T-helper 17 cell (primary cell): Measurements from ENCODE around the gene PDE1A. TPM values are rescaled to one million over a fixed set of nuclear protein-coding genes. Genes with fewer than 3 reads are reported as not detected.

Experiments used
- ATAC-seq: fragments of 150-1000 bp; cut with Tn5 transposase; 2 replicates; pipeline ENCODE4 v1.10.0; 2021; ENCODE audit warnings: mild to moderate bottlenecking, moderate library complexity
- DNase-seq, 3 donors: peaks; one replicate each; pipeline versions ENCODE4 v3.0.0 to v3.0.0-alpha.2; 2020 to 2021
- H3K9me3 ChIP-seq: one replicate; pipeline ENCODE4 v1.7.0; 2013; ENCODE audit warnings: low read length, mild to moderate bottlenecking; ENCODE audit not compliant: control insufficient read depth, poor library complexity, severe bottlenecking
- H3K27ac Mint-ChIP-seq: one replicate; pipeline ENCODE4 v1.8.0; 2022; ENCODE audit warnings: mild to moderate bottlenecking, moderate library complexity, mixed read lengths
- H3K27me3 Mint-ChIP-seq: one replicate; pipeline ENCODE4 v1.8.0; 2022; ENCODE audit warnings: mixed read lengths
- H3K36me3 Mint-ChIP-seq: one replicate; pipeline ENCODE4 v1.8.0; 2022; ENCODE audit warnings: low read depth, mixed read lengths
- H3K4me1 Mint-ChIP-seq: one replicate; pipeline ENCODE4 v1.8.0; 2022; ENCODE audit warnings: mild to moderate bottlenecking, mixed read lengths
- H3K4me3 Mint-ChIP-seq: one replicate; pipeline ENCODE4 v1.8.0; 2022; ENCODE audit warnings: mild to moderate bottlenecking, moderate library complexity, mixed read lengths
- total RNA-seq, 4 donors: library from RNA in 2 of 4; stranded (reverse) in 2 of 4; gene quantifications; one replicate each; pipeline ENCODE4 v1.2.3 and lab custom pipeline; 2022 to 2026

PDE1A gene
- total RNA-seq, 2 donors from 2014 or later = not detected

DNA sequence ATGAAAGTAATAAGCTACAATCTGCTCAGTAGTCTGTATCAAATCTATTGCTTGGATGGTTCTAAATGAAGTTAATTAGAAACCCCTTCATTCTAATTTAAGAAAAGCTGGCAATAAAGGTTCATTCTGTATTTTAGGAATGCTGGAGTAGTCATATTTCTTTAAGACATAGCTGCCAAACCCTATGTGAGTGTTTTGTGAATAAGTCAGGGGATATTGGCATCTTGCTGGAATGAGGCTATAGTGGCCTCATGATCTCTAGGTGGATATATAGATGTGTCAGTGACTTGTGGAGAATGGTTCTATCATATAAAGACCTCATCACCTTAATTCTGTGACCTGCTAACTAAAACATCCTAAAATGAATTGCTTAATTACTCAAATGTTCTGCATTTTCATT is 196.3 kb downstream of the PDE1A start:
- no peaks in the 10 kb centered on the region for H3K9me3 ChIP-seq
- no peaks in the 10 kb centered on the region for H3K36me3 Mint-ChIP-seq
- no peaks in the 10 kb centered on the region for H3K4me1 Mint-ChIP-seq
- H3K4me3 Mint-ChIP-seq = no peak overlapping the region
- no peaks in the 10 kb centered on the region for H3K27me3 Mint-ChIP-seq
- ATAC-seq = no peak
- H3K27ac Mint-ChIP-seq = no peak overlapping the region
- DNase-seq = no peak

DNA sequence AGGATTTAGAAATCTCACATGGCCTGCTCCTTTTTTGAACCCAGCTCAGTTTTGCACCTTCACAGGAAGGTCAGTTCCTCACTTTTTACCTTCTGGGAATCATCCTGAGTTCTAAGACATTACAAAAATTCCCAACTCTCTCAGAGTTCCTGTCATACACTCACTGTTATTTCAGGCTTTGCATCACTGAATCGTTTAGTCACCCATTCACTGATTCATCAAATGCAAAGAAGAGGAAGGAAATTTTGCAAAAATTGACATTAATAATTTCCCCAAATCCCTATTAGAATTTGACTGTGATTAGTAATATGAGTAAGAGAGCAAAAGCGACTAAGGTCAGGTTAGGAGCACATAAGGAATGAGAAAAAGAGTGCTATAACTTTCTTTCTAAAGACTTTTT is 197.5 kb downstream of the PDE1A start:
- DNase-seq (no peak), ATAC-seq (no peak)
- H3K4me1 Mint-ChIP-seq = no peaks in the 10 kb centered on the region
- H3K4me3 Mint-ChIP-seq = no peak overlapping the region
- H3K9me3 ChIP-seq = no peaks in the 10 kb centered on the region
- H3K36me3 Mint-ChIP-seq = no peaks in the 10 kb centered on the region
- no peaks in the 10 kb centered on the region for H3K27me3 Mint-ChIP-seq
- H3K27ac Mint-ChIP-seq = no peak overlapping the region

DNA sequence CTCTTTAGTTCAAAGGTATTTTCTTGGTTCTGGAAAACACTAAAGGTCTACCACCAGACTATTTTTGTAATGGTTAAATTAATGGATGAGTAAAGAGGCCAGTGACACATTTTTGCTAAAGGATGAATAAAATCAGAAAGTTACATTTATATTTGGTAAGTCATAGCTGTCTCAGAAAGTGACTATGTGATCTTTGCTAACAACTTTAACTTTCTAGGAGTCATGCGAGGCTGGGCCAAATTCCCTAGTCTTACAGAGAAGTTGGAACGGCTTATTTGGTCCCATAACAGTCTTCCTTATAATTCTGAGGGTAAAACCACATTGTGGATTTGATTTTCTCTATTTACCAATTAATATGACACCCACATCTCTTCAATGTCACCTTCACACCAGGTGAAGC is 198.1 kb downstream of the PDE1A start:
- ATAC-seq = no peak
- Mint-ChIP-seq H3K36me3 (no peaks in the 10 kb centered on the region), H3K4me1 (no peaks in the 10 kb centered on the region), H3K4me3 (no peak overlapping the region), H3K27ac (no peak overlapping the region), H3K27me3 (no peaks in the 10 kb centered on the region)
- H3K9me3 ChIP-seq = no peaks in the 10 kb centered on the region
- DNase-seq = no peak

DNA sequence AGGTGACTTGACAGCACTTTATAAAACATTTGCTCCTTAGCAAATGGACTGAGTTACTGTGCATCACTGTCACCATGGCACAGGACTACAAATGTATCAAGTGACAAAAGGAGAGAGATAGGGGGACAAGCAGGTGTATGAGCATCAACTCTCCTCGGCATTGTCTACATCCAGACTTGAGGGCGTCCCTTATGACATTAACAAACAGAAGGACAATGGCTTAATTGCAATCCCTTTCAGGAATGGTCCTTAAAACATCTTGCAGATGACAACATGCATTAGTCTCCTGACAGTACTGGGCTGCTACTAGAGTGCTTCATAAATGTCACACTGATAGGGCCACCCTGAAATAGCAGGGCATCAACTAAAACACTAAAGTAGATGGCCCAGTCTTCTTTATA is 198.8 kb downstream of the PDE1A start:
- H3K27ac Mint-ChIP-seq = no peak overlapping the region
- H3K27me3 Mint-ChIP-seq = no peaks in the 10 kb centered on the region
- no peak overlapping the region for H3K4me3 Mint-ChIP-seq
- DNase-seq (no peak), ATAC-seq (no peak)
- no peaks in the 10 kb centered on the region for H3K36me3 Mint-ChIP-seq
- H3K9me3 ChIP-seq = no peaks in the 10 kb centered on the region
- no peaks in the 10 kb centered on the region for H3K4me1 Mint-ChIP-seq

DNA sequence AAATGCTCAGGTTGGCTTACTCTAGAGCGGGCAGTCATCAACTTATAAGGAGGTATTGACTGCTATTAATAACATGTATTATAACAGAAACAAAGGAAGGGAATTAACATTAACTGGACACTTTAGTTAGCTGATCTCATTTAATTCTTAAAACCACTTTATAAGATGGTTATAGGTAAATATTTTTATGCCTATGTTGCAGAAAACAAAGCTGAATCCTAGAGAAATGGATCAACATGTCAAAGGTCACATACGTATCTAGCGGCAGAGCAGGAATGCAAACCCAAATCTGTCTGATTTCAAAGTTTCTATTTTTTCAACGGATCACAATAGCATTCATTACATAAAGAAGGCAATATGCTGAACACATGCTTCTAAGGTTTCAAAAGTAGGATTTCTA is 200.0 kb downstream of the PDE1A start:
- Mint-ChIP-seq H3K27ac (no peak overlapping the region), H3K36me3 (no peaks in the 10 kb centered on the region), H3K4me3 (no peak overlapping the region), H3K4me1 (no peaks in the 10 kb centered on the region), H3K27me3 (no peaks in the 10 kb centered on the region)
- H3K9me3 ChIP-seq = no peaks in the 10 kb centered on the region
- no peak for ATAC-seq
- no peak for DNase-seq

DNA sequence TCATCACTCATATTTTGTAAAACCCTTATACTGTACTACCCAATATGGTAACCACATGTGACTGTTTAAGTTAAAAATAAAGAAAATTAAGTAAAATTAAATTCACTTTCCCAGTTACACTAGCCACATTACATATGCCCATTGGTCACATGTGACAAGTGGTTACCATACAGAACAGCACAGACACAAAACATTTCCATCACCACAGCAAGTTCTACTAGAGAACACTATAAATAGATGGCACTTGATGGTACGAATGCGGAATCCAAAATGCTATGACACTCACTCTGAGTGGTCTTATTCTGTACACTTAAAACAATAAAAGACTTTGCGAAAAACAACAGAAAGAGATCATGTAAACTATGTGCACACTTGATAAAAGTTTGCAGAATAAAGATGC is 202.2 kb downstream of the PDE1A start:
- no peaks in the 10 kb centered on the region for H3K4me1 Mint-ChIP-seq
- DNase-seq (no peak), ATAC-seq (no peak)
- no peaks in the 10 kb centered on the region for H3K9me3 ChIP-seq
- no peak overlapping the region for H3K27ac Mint-ChIP-seq
- H3K4me3 Mint-ChIP-seq = no peak overlapping the region
- no peaks in the 10 kb centered on the region for H3K27me3 Mint-ChIP-seq
- no peaks in the 10 kb centered on the region for H3K36me3 Mint-ChIP-seq

DNA sequence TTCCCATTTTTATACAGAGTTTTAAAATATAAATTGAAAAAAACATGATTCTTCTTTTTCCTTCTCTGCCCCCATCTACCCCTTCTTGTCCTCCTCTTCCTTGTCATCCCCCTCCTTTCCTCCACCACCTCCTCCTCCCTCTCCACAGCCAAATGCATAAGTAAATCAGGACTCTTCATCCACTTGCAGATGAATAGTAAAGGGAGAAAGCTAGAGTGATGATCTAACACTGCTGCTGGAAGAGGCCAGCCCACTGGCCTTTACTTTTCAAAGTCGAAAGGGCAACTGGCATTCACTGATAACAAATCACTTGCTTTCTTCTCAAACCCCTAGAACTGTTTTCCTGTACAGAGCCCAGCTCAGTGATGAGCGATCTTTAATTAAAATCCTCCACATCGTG is 205.8 kb downstream of the PDE1A start:
- Mint-ChIP-seq H3K27ac (no peak overlapping the region), H3K4me1 (no peaks in the 10 kb centered on the region), H3K27me3 (peaks cover 4% of the 10 kb centered on the region), H3K4me3 (no peak overlapping the region), H3K36me3 (no peaks in the 10 kb centered on the region)
- DNase-seq (no peak), ATAC-seq (no peak)
- no peaks in the 10 kb centered on the region for H3K9me3 ChIP-seq

DNA sequence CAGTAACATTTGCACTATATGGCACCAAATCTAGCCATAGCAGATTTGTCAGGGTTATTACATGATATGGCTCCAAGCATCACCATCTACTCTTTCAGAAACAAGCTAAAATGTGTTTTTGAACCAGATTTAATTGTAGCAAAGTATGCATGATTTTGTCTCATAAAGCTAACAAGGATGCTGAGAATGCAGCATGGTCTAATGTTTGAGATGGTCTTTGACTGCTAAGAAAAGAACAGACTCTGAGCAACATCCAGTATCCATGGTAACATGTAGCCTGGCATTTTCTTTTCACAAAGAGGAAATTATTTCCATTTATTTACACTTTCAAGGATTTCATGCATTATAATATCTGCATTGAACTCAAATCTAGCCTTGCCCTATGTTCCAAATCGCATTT is 206.5 kb downstream of the PDE1A start:
- no peak for ATAC-seq
- Mint-ChIP-seq H3K27me3 (peaks cover 4% of the 10 kb centered on the region), H3K4me3 (no peak overlapping the region), H3K36me3 (no peaks in the 10 kb centered on the region), H3K4me1 (no peaks in the 10 kb centered on the region), H3K27ac (no peak overlapping the region)
- no peak for DNase-seq
- H3K9me3 ChIP-seq = no peaks in the 10 kb centered on the region

DNA sequence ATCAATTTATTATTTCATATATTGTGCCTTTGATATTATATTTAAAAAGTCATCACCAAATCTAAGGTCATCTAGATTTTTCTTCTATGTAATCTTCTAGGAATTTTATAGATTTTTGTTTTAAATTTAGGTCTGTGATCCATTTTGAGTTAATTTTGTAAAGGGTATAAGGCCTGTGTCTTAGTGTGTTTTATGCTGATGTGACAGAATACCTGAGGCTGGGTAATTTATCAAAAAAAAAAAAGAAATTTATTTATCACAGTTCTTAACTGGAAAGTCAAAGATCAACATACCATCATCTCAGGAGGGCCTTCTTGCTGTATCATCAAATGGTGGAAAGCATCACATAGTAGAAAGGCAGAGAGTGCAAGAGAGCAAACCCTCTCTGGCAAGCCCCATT is 216.2 kb downstream of the PDE1A start:
- no peak overlapping the region for H3K4me3 Mint-ChIP-seq
- ATAC-seq = no peak
- H3K4me1 Mint-ChIP-seq = no peaks in the 10 kb centered on the region

DNA sequence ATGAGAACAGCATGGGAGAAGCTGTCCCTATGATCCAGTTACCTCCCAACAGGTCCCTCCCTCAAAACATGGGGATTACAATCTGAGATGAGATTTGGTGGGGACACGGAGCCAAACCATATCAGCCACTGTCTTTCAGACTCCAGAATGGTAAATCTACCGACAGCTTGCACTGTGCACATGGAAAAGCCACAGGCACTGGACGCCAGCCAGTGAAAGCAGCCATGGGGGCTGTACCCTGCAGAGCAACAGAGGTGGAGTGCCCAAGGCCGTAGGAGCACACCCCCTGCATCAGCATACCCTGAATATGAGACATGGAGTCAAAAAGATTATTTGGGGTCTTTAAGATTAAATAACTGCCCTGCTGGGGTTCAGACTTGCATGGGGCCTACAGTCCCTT is 218.4 kb downstream of the PDE1A start:
- no peak for ATAC-seq
- no peak overlapping the region for H3K4me3 Mint-ChIP-seq
- H3K27me3 Mint-ChIP-seq = no peaks in the 10 kb centered on the region
- no peaks in the 10 kb centered on the region for H3K9me3 ChIP-seq
- H3K27ac Mint-ChIP-seq = no peak overlapping the region
- H3K4me1 Mint-ChIP-seq = no peaks in the 10 kb centered on the region
- no peaks in the 10 kb centered on the region for H3K36me3 Mint-ChIP-seq
- no peak for DNase-seq

More for the DNA sequence above, 216.2 kb downstream of the PDE1A start:
- no peaks in the 10 kb centered on the region for H3K9me3 ChIP-seq
- H3K36me3 Mint-ChIP-seq = no peaks in the 10 kb centered on the region
- DNase-seq = no peak
- no peak overlapping the region for H3K27ac Mint-ChIP-seq
- H3K27me3 Mint-ChIP-seq = no peaks in the 10 kb centered on the region

DNA sequence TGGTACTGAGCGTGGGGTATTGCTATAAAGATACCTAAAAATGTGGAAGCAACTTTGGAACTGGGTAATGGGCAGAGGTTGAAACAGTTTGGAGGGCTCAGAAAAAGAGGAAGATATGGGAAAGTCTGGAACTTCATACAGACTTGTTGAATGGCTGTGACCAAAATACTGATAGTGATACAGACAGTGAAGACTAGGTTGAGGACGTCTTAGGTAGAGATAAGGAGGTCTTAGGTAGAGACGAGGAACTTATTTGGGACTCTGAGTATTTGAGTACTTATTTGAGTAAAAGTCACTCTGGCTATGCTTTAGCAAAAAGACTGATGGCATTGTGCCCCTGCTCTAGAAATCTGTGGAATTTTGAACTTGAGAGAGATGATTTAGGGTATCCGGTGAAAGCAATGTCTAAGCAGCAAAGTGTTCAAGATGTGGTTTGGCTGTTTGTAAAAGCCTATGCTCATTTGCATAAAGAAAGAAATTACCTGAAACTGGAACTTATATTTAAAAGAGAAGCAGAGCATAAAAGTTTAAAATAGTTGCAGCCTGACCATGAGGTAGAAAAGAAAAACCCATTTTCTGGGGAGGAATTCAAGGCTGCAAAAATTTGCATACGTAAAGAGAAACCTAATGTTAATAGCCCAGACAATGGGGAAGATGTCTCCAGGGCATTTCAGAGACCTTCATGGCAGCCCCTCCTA is 219.6 kb downstream of the PDE1A start:
- no peaks in the 10 kb centered on the region for H3K27me3 Mint-ChIP-seq
- H3K36me3 Mint-ChIP-seq = no peaks in the 10 kb centered on the region
- H3K9me3 ChIP-seq = no peaks in the 10 kb centered on the region
- DNase-seq = no peak
- ATAC-seq = no peak
- no peak overlapping the region for H3K27ac Mint-ChIP-seq
- H3K4me1 Mint-ChIP-seq = no peaks in the 10 kb centered on the region
- no peak overlapping the region for H3K4me3 Mint-ChIP-seq

DNA sequence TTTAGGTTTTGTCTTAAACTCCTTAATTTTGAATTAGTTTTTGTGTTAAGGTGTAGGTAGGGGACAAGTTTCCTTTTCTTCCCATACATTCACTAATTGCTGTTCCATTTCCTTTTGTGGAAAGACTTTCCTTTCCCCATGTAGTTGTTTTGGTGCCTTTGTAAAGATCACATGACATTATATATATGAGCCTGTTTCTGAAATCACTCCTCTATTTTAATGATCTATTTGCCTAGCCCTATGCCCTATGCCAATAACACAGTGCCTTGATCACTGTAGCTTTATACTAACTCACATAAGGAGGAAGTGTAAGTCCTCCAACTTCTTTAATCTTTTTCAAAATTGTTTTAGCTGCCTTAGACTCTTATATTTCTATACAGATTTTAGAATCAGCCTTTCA is 229.3 kb downstream of the PDE1A start:
- Mint-ChIP-seq H3K4me1 (no peaks in the 10 kb centered on the region), H3K27me3 (peaks cover 11% of the 10 kb centered on the region), H3K27ac (no peak overlapping the region), H3K4me3 (no peak overlapping the region), H3K36me3 (no peaks in the 10 kb centered on the region)
- DNase-seq (no peak), ATAC-seq (no peak)
- no peaks in the 10 kb centered on the region for H3K9me3 ChIP-seq

DNA sequence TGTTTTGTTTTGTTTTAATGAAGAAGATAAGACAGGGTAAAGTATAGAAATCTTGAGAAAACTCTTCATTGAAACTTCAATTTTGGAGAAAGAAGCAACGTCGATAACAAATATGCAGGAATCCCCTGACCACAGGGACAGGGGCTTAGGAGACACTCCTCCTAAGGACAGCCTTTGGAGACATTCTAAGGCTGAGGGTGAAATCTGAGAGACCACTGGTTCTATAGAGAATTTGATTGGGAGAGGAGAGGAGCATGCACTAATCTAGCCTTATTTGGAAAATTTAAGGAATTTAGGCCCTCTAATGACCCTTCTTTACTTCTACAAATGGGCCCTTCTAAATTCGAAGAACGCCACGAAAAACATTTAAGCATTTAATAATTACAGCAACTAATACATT is 233.5 kb downstream of the PDE1A start:
- H3K4me3 Mint-ChIP-seq = no peak overlapping the region
- DNase-seq = no peak
- H3K36me3 Mint-ChIP-seq = no peaks in the 10 kb centered on the region
- H3K27me3 Mint-ChIP-seq = peaks cover 11% of the 10 kb centered on the region
- ATAC-seq = no peak
- H3K27ac Mint-ChIP-seq = no peak overlapping the region
- no peaks in the 10 kb centered on the region for H3K9me3 ChIP-seq
- H3K4me1 Mint-ChIP-seq = no peaks in the 10 kb centered on the region

DNA sequence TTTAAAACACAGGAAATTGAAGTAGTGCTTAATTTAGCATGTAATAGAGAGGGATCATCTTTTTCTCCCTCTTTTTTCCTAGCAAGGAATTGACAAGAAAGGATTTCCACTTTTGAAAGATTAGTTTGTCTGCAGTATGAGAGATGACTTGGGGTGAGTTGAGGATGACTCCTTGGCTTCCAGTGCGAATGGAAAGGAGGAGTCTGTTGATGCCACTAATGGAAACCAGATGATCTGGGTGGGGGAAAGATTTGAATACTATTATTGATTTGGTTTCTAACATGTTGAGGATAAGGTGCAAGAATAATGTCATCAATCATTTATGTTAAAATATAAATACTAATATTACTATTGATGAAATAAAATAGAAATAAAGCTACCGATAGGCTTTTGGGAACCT is 235.8 kb downstream of the PDE1A start:
- no peaks in the 10 kb centered on the region for H3K4me1 Mint-ChIP-seq
- no peak overlapping the region for H3K27ac Mint-ChIP-seq
- peaks cover 7% of the 10 kb centered on the region for H3K27me3 Mint-ChIP-seq
- H3K4me3 Mint-ChIP-seq = no peak overlapping the region
- DNase-seq (no peak), ATAC-seq (no peak)
- H3K36me3 Mint-ChIP-seq = no peaks in the 10 kb centered on the region
- H3K9me3 ChIP-seq = no peaks in the 10 kb centered on the region
